Tongue (tissue), 2 donors: ENCODE measurements around the gene ARPC5. TPM values are rescaled to one million over a fixed set of nuclear protein-coding genes. Genes with fewer than 3 reads are reported as not detected.
A peak's percentile ranks its signal among the peaks of the same experiment; 100 is the strongest.

Source experiments
- DNase-seq: peaks from one replicate; pipeline ENCODE4 v3.0.0-alpha.2; 2015
- total RNA-seq: library from RNA; depleted of rRNA; stranded (reverse); fragments of >200 nt; gene quantifications from one replicate; pipeline ENCODE4 v1.2.3, GENCODE V29; 2014

Gene ARPC5
- total RNA-seq, 1 donor from 2014 or later: 59.3 TPM

GRCh38 chr1:183584147-183584546 lies 51.4 kb downstream of the ARPC5 start:
- no peak for DNase-seq

GRCh38 chr1:183583466-183583865 lies 52.1 kb downstream of the ARPC5 start:
- DNase-seq: no peak

GRCh38 chr1:183582021-183582713 lies 53.4 kb downstream of the ARPC5 start:
- DNase-seq: no peak

GRCh38 chr1:183580281-183580682 lies 55.3 kb downstream of the ARPC5 start:
- peak; percentile 47 for DNase-seq

GRCh38 chr1:183578856-183579255 lies 56.7 kb downstream of the ARPC5 start:
- DNase-seq: no peak

GRCh38 chr1:183577897-183578465 lies 57.6 kb downstream of the ARPC5 start:
- DNase-seq: no peak

GRCh38 chr1:183576537-183576936 lies 59.0 kb downstream of the ARPC5 start:
- DNase-seq: peak; percentile 24

- DNase-seq: peak; percentile 42
Measured at GRCh38 chr1:183575606-183576005, 60.0 kb downstream of the ARPC5 start.

GRCh38 chr1:183572721-183573120 lies 62.9 kb downstream of the ARPC5 start:
- DNase-seq: no peak

GRCh38 chr1:183571678-183572268 lies 63.8 kb downstream of the ARPC5 start:
- DNase-seq: no peak

Other genes starting within 250 kb of the ARPC5 start
- 0.72 TPM for gene NMNAT2, start 217.4 kb downstream of the ARPC5 start, total RNA-seq
- gene SMG7, start 163.3 kb downstream of the ARPC5 start, total RNA-seq: 66.7 TPM
- gene NCF2, start 45.3 kb downstream of the ARPC5 start, total RNA-seq: 9.2 TPM
- gene APOBEC4, start 17.5 kb upstream of the ARPC5 start, total RNA-seq: not detected
- gene RGL1, start 169.3 kb upstream of the ARPC5 start, total RNA-seq: 26.6 TPM